Neutrophil (primary cell): ENCODE measurements around the gene FLOT1.

Experiments
- H3K27ac ChIP-seq: fragments of 200-600 bp; sonication (generic); 2 replicates; pipeline ENCODE4 v1.5.1; 2016; ENCODE audit warnings: mild to moderate bottlenecking, moderate library complexity
- H3K27me3 ChIP-seq: fragments of 200-600 bp; sonication (generic); 2 replicates; pipeline ENCODE4 v1.6.0; 2016; ENCODE audit warnings: mild to moderate bottlenecking
- H3K36me3 ChIP-seq: fragments of 200-600 bp; sonication (generic); 2 replicates; pipeline ENCODE4 v1.5.1; 2017
- H3K4me1 ChIP-seq, 2 experiments: fragments of 200-600 bp in 1 of 2; sonication (generic) in 1 of 2; 1 replicate in 1 of 2; 2 replicates in 1 of 2; pipeline versions ENCODE4 v1.5.1 to v1.6.1; 2013 to 2016; ENCODE audit warnings: low read depth in 1 of 2, low read length in 1 of 2, mild to moderate bottlenecking in 1 of 2, moderate library complexity in 1 of 2; ENCODE audit not compliant: control insufficient read depth in 1 of 2, insufficient read depth in 1 of 2
- H3K4me3 ChIP-seq, 2 experiments: fragments of 200-600 bp in 1 of 2; sonication (generic) in 1 of 2; 1 replicate in 1 of 2; 2 replicates in 1 of 2; pipeline ENCODE4 v1.5.1; 2013 to 2016; ENCODE audit warnings: low read depth in 1 of 2, low read length in 1 of 2, mild to moderate bottlenecking in 1 of 2, moderate library complexity in 1 of 2
- H3K9me3 ChIP-seq: fragments of 200-600 bp; sonication (generic); 2 replicates; pipeline ENCODE4 v1.5.1; 2016
- TF ChIP-seq, protein P1 (sequence below): fragments of 200-600 bp; sonication (generic); IDR thresholded peaks from 2 replicates; pipeline ENCODE4 v1.5.1; 2016; ENCODE audit warnings: antibody characterized with exemption

FLOT1 gene

GRCh38 chr6:30711758-30712380, 30.6 kb downstream of the FLOT1 start:
- TF ChIP-seq, protein P1, sequence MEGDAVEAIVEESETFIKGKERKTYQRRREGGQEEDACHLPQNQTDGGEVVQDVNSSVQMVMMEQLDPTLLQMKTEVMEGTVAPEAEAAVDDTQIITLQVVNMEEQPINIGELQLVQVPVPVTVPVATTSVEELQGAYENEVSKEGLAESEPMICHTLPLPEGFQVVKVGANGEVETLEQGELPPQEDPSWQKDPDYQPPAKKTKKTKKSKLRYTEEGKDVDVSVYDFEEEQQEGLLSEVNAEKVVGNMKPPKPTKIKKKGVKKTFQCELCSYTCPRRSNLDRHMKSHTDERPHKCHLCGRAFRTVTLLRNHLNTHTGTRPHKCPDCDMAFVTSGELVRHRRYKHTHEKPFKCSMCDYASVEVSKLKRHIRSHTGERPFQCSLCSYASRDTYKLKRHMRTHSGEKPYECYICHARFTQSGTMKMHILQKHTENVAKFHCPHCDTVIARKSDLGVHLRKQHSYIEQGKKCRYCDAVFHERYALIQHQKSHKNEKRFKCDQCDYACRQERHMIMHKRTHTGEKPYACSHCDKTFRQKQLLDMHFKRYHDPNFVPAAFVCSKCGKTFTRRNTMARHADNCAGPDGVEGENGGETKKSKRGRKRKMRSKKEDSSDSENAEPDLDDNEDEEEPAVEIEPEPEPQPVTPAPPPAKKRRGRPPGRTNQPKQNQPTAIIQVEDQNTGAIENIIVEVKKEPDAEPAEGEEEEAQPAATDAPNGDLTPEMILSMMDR, result no peak
- no peaks in the 10 kb centered on the region for H3K36me3 ChIP-seq
- H3K27ac ChIP-seq, result no peak overlapping the region
- no peak overlapping the region for H3K4me3 ChIP-seq
- H3K4me1 ChIP-seq, result peaks cover 7 to 8% of the 10 kb centered on the region in 2 experiments
- H3K9me3 ChIP-seq, result no peaks in the 10 kb centered on the region
- H3K27me3 ChIP-seq, result no peaks in the 10 kb centered on the region

- no peaks in the 10 kb centered on the region for H3K9me3 ChIP-seq
Measured at GRCh38 chr6:30709101-30709868, 33.2 kb downstream of the FLOT1 start.

GRCh38 chr6:30707281-30707850, 35.1 kb downstream of the FLOT1 start:
- Histone ChIP-seq H3K9me3 (no peaks in the 10 kb centered on the region), H3K27ac (no peak overlapping the region), H3K36me3 (no peaks in the 10 kb centered on the region), H3K4me1 (peaks cover 16 to 18% of the 10 kb centered on the region in 2 experiments), H3K27me3 (no peaks in the 10 kb centered on the region), H3K4me3 (no peak overlapping the region)
- TF ChIP-seq, protein P1, result no peak

More at GRCh38 chr6:30709101-30709868, 33.2 kb downstream of the FLOT1 start:
- H3K4me3 ChIP-seq, result no peak overlapping the region
- no peaks in the 10 kb centered on the region for H3K27me3 ChIP-seq
- TF ChIP-seq, protein P1, result no peak
- H3K27ac ChIP-seq, result no peak overlapping the region
- no peaks in the 10 kb centered on the region for H3K36me3 ChIP-seq
- peaks cover 4 to 5% of the 10 kb centered on the region in 2 experiments for H3K4me1 ChIP-seq

DNA sequence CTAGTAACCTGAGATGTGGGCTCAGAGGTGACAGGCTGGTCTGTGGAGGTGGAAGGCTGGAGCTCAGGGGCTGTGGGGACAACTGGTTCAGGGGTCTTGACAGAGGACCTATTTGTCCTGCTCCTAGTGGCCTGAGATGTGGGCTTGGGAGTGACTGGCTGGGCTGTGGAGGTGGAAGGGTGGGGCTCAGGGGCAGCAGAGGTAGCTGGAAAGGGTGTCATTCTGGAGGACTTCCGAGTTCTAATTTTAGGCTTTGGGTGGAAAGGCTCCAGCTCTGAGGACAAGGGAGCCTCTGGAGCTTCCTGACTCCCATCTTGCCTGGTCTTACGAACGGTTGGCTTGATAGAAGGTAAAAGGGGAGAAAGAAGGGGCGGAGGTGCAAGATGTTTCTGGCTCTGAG, 36.9 kb downstream of the FLOT1 start:
- Histone ChIP-seq H3K9me3 (no peaks in the 10 kb centered on the region), H3K36me3 (no peaks in the 10 kb centered on the region), H3K27me3 (no peaks in the 10 kb centered on the region), H3K27ac (no peak overlapping the region), H3K4me1 (peaks cover 20% of the 10 kb centered on the region in 2 experiments), H3K4me3 (no peak overlapping the region)
- TF ChIP-seq, protein P1, result no peak

- Histone ChIP-seq H3K36me3 (no peaks in the 10 kb centered on the region), H3K9me3 (no peaks in the 10 kb centered on the region), H3K4me3 (peak overlapping the region; percentile 5 to 17), H3K27ac (peak overlapping the region; percentile 74), H3K4me1 (peaks cover 25 to 26% of the 10 kb centered on the region in 2 experiments), H3K27me3 (no peaks in the 10 kb centered on the region)
- TF ChIP-seq, protein P1, result no peak
Measured at GRCh38 chr6:30703821-30704220, 38.7 kb downstream of the FLOT1 start.
